Colonic mucosa (tissue), 4 donors: ENCODE data around the gene CNN3. TPM values are rescaled to one million over a fixed set of nuclear protein-coding genes. Genes with fewer than 3 reads are reported as not detected.

Experiments
- DNase-seq: peaks from one replicate; pipeline ENCODE4 v3.0.0-alpha.2; 2020
- H3K27ac ChIP-seq: fragments of 200-600 bp; one replicate; pipeline ENCODE4 v1.8.0; 2021
- H3K27me3 ChIP-seq: fragments of 200-600 bp; one replicate; pipeline ENCODE4 v1.8.0; 2021
- H3K36me3 ChIP-seq: fragments of 200-600 bp; one replicate; pipeline ENCODE4 v1.8.0; 2021
- H3K4me1 ChIP-seq: fragments of 200-600 bp; one replicate; pipeline ENCODE4 v1.8.0; 2021; ENCODE audit warnings: mild to moderate bottlenecking
- H3K4me3 ChIP-seq: fragments of 200-600 bp; one replicate; pipeline ENCODE4 v1.8.0; 2021
- H3K9ac ChIP-seq, 2 donors: one replicate each; pipeline ENCODE4 v1.7.0; 2013; ENCODE audit warnings: control low read depth in 2 of 2, low read depth in 2 of 2, low read length in 2 of 2
- H3K9me3 ChIP-seq: fragments of 200-600 bp; one replicate; pipeline ENCODE4 v1.8.0; 2021
- CTCF ChIP-seq: fragments of 200-600 bp; IDR thresholded peaks from one replicate; pipeline ENCODE4 v1.8.0; 2022; ENCODE audit warnings: antibody characterized with exemption, mild to moderate bottlenecking
- intact Hi-C: fragments of 100-400 bp; cut with DNase I; formaldehyde crosslinking; loops from one replicate; pipeline ENCODE4 v1.14.1; 2022
- total RNA-seq, 2 donors: library from RNA; stranded (reverse); fragmentation: NEBNext Ultra II Directional in 1 of 2; extraction: Animal tissue kit (Norgen Biotek cat#: 25700) in 1 of 2; gene quantifications; one replicate each; pipeline ENCODE4 v1.2.1, GENCODE V29; 2021
- donor health status: healthy.
- donor health status: DM: no; HTN: no; CAD: no.
- donor health status: DM: no; HTN: no; CAD: no.

Gene CNN3
- total RNA-seq, 2 donors from 2014 or later = 117 to 164 TPM

- Histone ChIP-seq H3K4me3 (peak overlapping the region; percentile 74), H3K27me3 (no peaks in the 10 kb centered on the region), H3K9ac (peak overlapping the region; percentile 64 to 98), H3K4me1 (no peaks in the 10 kb centered on the region), H3K9me3 (no peaks in the 10 kb centered on the region), H3K27ac (peak overlapping the region; percentile 98), H3K36me3 (no peaks in the 10 kb centered on the region)
- DNase-seq = peak; percentile 60
- intact Hi-C loops = loop anchor here (5.0 kb wide), 1 partner anchor 64 kb away; no protein-coding TSS in a partner anchor
- TF ChIP-seq CTCF = peak; percentile 44
Observed at GRCh38 chr1:94926126-94926914, 590 bp downstream of the CNN3 start.

GRCh38 chr1:94925561-94926125, 1.3 kb downstream of the CNN3 start:
- peak; percentile 76 for DNase-seq
- intact Hi-C loops = loop anchor here (5.0 kb wide), 1 partner anchor 63 kb away; no protein-coding TSS in a partner anchor
- no peak for TF ChIP-seq CTCF
- peak overlapping the region; percentile 64 to 98 for H3K9ac ChIP-seq
- peaks cover under 1% of the 10 kb centered on the region for H3K4me1 ChIP-seq
- peak overlapping the region; percentile 98 for H3K27ac ChIP-seq
- no peaks in the 10 kb centered on the region for H3K36me3 ChIP-seq
- no peaks in the 10 kb centered on the region for H3K27me3 ChIP-seq
- H3K9me3 ChIP-seq = no peaks in the 10 kb centered on the region
- peak overlapping the region; percentile 74 for H3K4me3 ChIP-seq

- H3K27me3 ChIP-seq = no peaks in the 10 kb centered on the region
- intact Hi-C loops = loop anchor here (5.0 kb wide), 1 partner anchor 63 kb away; no protein-coding TSS in a partner anchor
- peak overlapping the region; percentile 74 for H3K4me3 ChIP-seq
- no peak for DNase-seq
- no peak for TF ChIP-seq CTCF
- no peaks in the 10 kb centered on the region for H3K36me3 ChIP-seq
- H3K27ac ChIP-seq = peak overlapping the region; percentile 98
- H3K9ac ChIP-seq = peak overlapping the region; percentile 64 to 98
- peaks cover 6% of the 10 kb centered on the region for H3K4me1 ChIP-seq
- H3K9me3 ChIP-seq = no peaks in the 10 kb centered on the region
Observed at GRCh38 chr1:94925004-94925403, 1.9 kb downstream of the CNN3 start.

- Histone ChIP-seq H3K4me3 (no peak overlapping the region), H3K9ac (peak overlapping the region in 1 of 2 donors; percentile 73), H3K36me3 (no peaks in the 10 kb centered on the region), H3K4me1 (peaks cover 6% of the 10 kb centered on the region), H3K27ac (peak overlapping the region; percentile 5), H3K27me3 (no peaks in the 10 kb centered on the region), H3K9me3 (no peaks in the 10 kb centered on the region)
- DNase-seq = no peak
- TF ChIP-seq CTCF = no peak
- intact Hi-C loops = no loop called here
Observed at GRCh38 chr1:94922761-94923331, 4.1 kb downstream of the CNN3 start.

- intact Hi-C loops = no loop called here
- no peak overlapping the region for H3K27ac ChIP-seq
- no peak for TF ChIP-seq CTCF
- DNase-seq = no peak
- no peaks in the 10 kb centered on the region for H3K27me3 ChIP-seq
- H3K4me1 ChIP-seq = peaks cover 6% of the 10 kb centered on the region
- H3K9ac ChIP-seq = no peak overlapping the region
- no peaks in the 10 kb centered on the region for H3K9me3 ChIP-seq
- no peak overlapping the region for H3K4me3 ChIP-seq
- no peaks in the 10 kb centered on the region for H3K36me3 ChIP-seq
Observed at GRCh38 chr1:94921977-94922376, 4.9 kb downstream of the CNN3 start.
